Astrocyte of the cerebellum (primary cell): ENCODE results near the gene JTB.

ENCODE experiments used
- DNase-seq: peaks from one replicate; pipeline ENCODE4 v3.0.0-alpha.2; 2011; ENCODE audit warnings: low read depth
- H3K4me3 ChIP-seq: 2 replicates; pipeline ENCODE4 v1.5.1; 2011; ENCODE audit warnings: mild to moderate bottlenecking, low read depth, low read length, moderate library complexity
- in situ Hi-C: cut with HindIII; loops from 2 replicates; pipeline ENCODE4 v1.10.0; 2017; ENCODE audit warnings: low sequenced_read_pairs
- TF ChIP-seq, protein P1 (sequence below): IDR thresholded peaks from 2 replicates; pipeline ENCODE4 v1.5.1; 2012; ENCODE audit warnings: low read length, low read depth, moderate library complexity, mild to moderate bottlenecking; ENCODE audit errors: missing control alignments

JTB gene

GRCh38 chr1:153941826-153942725, 35.4 kb downstream of the JTB start:
- in situ Hi-C loops = no loop called here
- H3K4me3 ChIP-seq = no peak overlapping the region
- TF ChIP-seq, protein P1, sequence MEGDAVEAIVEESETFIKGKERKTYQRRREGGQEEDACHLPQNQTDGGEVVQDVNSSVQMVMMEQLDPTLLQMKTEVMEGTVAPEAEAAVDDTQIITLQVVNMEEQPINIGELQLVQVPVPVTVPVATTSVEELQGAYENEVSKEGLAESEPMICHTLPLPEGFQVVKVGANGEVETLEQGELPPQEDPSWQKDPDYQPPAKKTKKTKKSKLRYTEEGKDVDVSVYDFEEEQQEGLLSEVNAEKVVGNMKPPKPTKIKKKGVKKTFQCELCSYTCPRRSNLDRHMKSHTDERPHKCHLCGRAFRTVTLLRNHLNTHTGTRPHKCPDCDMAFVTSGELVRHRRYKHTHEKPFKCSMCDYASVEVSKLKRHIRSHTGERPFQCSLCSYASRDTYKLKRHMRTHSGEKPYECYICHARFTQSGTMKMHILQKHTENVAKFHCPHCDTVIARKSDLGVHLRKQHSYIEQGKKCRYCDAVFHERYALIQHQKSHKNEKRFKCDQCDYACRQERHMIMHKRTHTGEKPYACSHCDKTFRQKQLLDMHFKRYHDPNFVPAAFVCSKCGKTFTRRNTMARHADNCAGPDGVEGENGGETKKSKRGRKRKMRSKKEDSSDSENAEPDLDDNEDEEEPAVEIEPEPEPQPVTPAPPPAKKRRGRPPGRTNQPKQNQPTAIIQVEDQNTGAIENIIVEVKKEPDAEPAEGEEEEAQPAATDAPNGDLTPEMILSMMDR = no peak
- no peak for DNase-seq

GRCh38 chr1:153940756-153941155, 36.7 kb downstream of the JTB start:
- no peak overlapping the region for H3K4me3 ChIP-seq
- TF ChIP-seq, protein P1 = no peak
- no peak for DNase-seq
- in situ Hi-C loops = no loop called here

DNA sequence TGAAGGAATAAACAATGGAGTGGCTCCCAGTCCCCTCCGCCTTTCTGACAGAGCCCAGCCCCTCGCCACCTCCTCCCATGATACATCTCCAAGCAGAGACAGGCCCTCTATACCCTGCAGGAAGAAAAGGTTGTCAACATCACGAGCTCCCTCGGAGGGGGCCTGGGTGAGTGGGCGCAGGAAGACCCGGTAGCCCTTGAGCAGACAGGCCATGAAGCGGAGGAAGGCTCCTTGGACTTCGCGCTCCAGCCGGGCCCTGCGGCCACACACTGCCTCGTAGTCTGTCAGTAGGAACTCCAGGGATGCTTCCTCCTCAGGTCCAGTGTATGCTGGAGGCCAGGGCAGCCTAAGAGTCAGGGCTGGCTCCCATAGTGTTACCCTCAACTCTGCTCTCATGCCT, 38.0 kb downstream of the JTB start:
- no peak for DNase-seq
- H3K4me3 ChIP-seq = no peak overlapping the region
- TF ChIP-seq, protein P1 = no peak
- in situ Hi-C loops = no loop called here

- TF ChIP-seq, protein P1 = no peak
- DNase-seq = no peak
- in situ Hi-C loops = no loop called here
- H3K4me3 ChIP-seq = no peak overlapping the region
These were observed 38.5 kb downstream of the JTB start for GRCh38 chr1:153938996-153939395.

GRCh38 chr1:153937331-153937730, 40.1 kb downstream of the JTB start:
- TF ChIP-seq, protein P1 = no peak
- H3K4me3 ChIP-seq = no peak overlapping the region
- in situ Hi-C loops = no loop called here

DNA sequence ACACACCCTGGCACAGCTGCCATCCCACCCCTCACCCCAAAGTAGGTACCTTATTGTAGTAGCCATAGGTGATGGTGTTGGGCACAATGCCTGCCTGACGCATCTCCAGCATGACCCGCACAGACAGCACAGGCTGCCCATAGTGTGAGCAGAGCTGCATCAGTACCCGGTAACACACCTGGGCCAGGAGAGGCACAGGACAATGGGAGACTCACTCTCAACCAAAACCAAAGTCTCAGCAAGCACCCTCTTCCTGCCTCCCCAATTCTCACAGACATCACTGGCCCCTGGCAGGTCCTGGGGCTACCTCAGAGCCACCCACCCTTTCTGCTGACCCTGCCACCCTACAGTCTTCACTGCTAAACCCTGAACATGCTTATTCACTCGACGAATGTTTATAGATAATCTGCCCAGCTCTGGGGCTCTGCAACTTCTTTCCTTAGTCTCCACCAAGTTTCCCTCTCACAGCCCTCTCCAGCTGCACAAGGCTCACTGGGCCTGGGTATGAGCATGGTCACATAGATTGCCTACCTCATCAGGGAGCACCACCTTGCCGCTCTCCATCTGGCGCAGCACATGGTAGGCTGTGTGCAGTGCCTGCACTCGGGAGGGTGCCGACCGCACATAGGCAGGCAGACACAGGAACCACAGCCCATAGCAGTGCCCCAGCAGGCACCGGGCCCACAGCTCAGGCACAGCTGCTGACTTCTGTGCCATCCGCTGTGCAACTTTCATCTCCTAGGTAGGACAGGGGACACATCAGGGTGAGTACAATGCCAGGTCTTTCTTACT, 41.3 kb downstream of the JTB start:
- in situ Hi-C loops = no loop called here
- no peak overlapping the region for H3K4me3 ChIP-seq
- DNase-seq = no peak
- TF ChIP-seq, protein P1 = no peak

More at GRCh38 chr1:153937331-153937730, 40.1 kb downstream of the JTB start:
- DNase-seq = no peak
